GM23338 (cell line): Measurements from ENCODE around the gene AZIN2. TPM values are rescaled to one million over a fixed set of nuclear protein-coding genes. Genes with fewer than 3 reads are reported as not detected.

Source experiments
- ATAC-seq: fragments of 200-7000 bp; cut with Tn5 transposase; 3 replicates; pipeline ENCODE4 v1.9.1; 2020
- DNase-seq: peaks from one replicate; pipeline ENCODE4 v3.0.0-alpha.2; 2015; ENCODE audit warnings: low spot score
- H2AFZ ChIP-seq: fragments of 200-600 bp; sonication (generic); 2 replicates; pipeline ENCODE4 v1.8.0; 2016; ENCODE audit warnings: antibody characterized with exemption, mild to moderate bottlenecking, moderate library complexity
- H3F3A ChIP-seq: fragments of 200-600 bp; sonication (generic); replicated peaks from 2 replicates; pipeline ENCODE4 v1.8.0; 2017; ENCODE audit warnings: antibody characterized with exemption, mixed run types, low read depth
- H3K27ac ChIP-seq: fragments of 200-600 bp; sonication (generic); 2 replicates; pipeline ENCODE4 v1.6.1; 2016; ENCODE audit warnings: low read depth
- H3K27me3 ChIP-seq: fragments of 200-600 bp; sonication (generic); 2 replicates; pipeline ENCODE4 v1.8.0; 2016; ENCODE audit warnings: mild to moderate bottlenecking, mixed run types, moderate library complexity; ENCODE audit not compliant: insufficient read depth
- H3K36me3 ChIP-seq: fragments of 200-600 bp; sonication (generic); 2 replicates; pipeline ENCODE4 v1.8.0; 2016; ENCODE audit warnings: mild to moderate bottlenecking; ENCODE audit not compliant: insufficient read depth
- H3K4me1 ChIP-seq: fragments of 200-600 bp; sonication (generic); 2 replicates; pipeline ENCODE4 v1.8.0; 2016; ENCODE audit warnings: mild to moderate bottlenecking, moderate library complexity; ENCODE audit not compliant: insufficient read depth
- H3K4me2 ChIP-seq: fragments of 200-600 bp; sonication (generic); 2 replicates; pipeline ENCODE4 v1.7.1; 2017; ENCODE audit warnings: mixed run types
- H3K4me3 ChIP-seq: fragments of 200-600 bp; sonication (generic); 2 replicates; pipeline ENCODE4 v1.6.1; 2016; ENCODE audit warnings: mixed run types
- H3K79me2 ChIP-seq: fragments of 200-600 bp; sonication (generic); replicated peaks from 2 replicates; pipeline ENCODE4 v1.8.0; 2017; ENCODE audit warnings: mild to moderate bottlenecking; ENCODE audit not compliant: insufficient read depth
- H3K9me2 ChIP-seq: fragments of 200-600 bp; sonication (generic); 2 replicates; pipeline ENCODE4 v1.8.0; 2017; ENCODE audit not compliant: insufficient read depth
- H4K20me1 ChIP-seq: fragments of 200-600 bp; sonication (generic); replicated peaks from 2 replicates; pipeline ENCODE4 v1.8.0; 2017; ENCODE audit warnings: mild to moderate bottlenecking; ENCODE audit not compliant: insufficient read depth
- H3K27ac Mint-ChIP-seq: 2 replicates; pipeline ENCODE4 v1.8.0; 2020; ENCODE audit warnings: inconsistent platforms, mild to moderate bottlenecking, moderate library complexity, mixed read lengths
- H3K27me3 Mint-ChIP-seq: 3 replicates; pipeline ENCODE4 v1.8.0; 2022; ENCODE audit warnings: low read depth, mild to moderate bottlenecking, moderate library complexity, mixed read lengths, inconsistent platforms; ENCODE audit not compliant: insufficient read depth, poor library complexity
- H3K36me3 Mint-ChIP-seq: 3 replicates; pipeline ENCODE4 v1.8.0; 2021; ENCODE audit warnings: low read depth, mild to moderate bottlenecking, inconsistent platforms, moderate library complexity, mixed read lengths
- H3K4me1 Mint-ChIP-seq: 3 replicates; pipeline ENCODE4 v1.8.0; 2020; ENCODE audit warnings: mild to moderate bottlenecking, inconsistent platforms, mixed read lengths
- H3K4me3 Mint-ChIP-seq: 3 replicates; pipeline ENCODE4 v1.8.0; 2021; ENCODE audit warnings: moderate library complexity, mild to moderate bottlenecking, inconsistent platforms, mixed read lengths
- H3K9me3 Mint-ChIP-seq: 3 replicates; pipeline ENCODE4 v1.8.0; 2020; ENCODE audit warnings: moderate library complexity, mild to moderate bottlenecking, inconsistent platforms, mixed read lengths
- CREB1 ChIP-seq: fragments of 250-450 bp; sonication (Bioruptor Pico); IDR thresholded peaks from 2 replicates; pipeline ENCODE4 v1.5.0; 2020; ENCODE audit warnings: low read depth, mild to moderate bottlenecking, moderate library complexity
- EZH2 ChIP-seq: fragments of 200-600 bp; sonication (generic); IDR thresholded peaks from one replicate; pipeline ENCODE4 v1.8.0; 2017; ENCODE audit warnings: antibody characterized with exemption, mild to moderate bottlenecking, low read depth; ENCODE audit not compliant: unreplicated experiment
- EZH2phosphoT487 ChIP-seq: fragments of 200-600 bp; sonication (generic); IDR thresholded peaks from one replicate; pipeline ENCODE4 v1.8.1; 2018; ENCODE audit warnings: antibody characterized with exemption; ENCODE audit not compliant: unreplicated experiment
- JUNB ChIP-seq: IDR thresholded peaks from one replicate; pipeline ENCODE4 v1.6.1; 2016; ENCODE audit warnings: antibody characterized with exemption; ENCODE audit not compliant: unreplicated experiment
- NANOG ChIP-seq: IDR thresholded peaks from 2 replicates; pipeline ENCODE4 v1.6.1; 2016; ENCODE audit warnings: antibody characterized with exemption, borderline replicate concordance
- POLR2AphosphoS5 ChIP-seq: IDR thresholded peaks from 2 replicates; pipeline ENCODE4 v1.6.1; 2016; ENCODE audit warnings: antibody characterized with exemption, low read depth
- STAT1 ChIP-seq: IDR thresholded peaks from one replicate; pipeline ENCODE4 v1.6.1; 2016; ENCODE audit warnings: antibody characterized with exemption; ENCODE audit not compliant: unreplicated experiment
- ZNF114 ChIP-seq: fragments of 250-450 bp; sonication (Bioruptor Pico); IDR thresholded peaks from 2 replicates; pipeline ENCODE4 v1.5.0; 2020; ENCODE audit warnings: mild to moderate bottlenecking, moderate library complexity
- ZNF331 ChIP-seq: fragments of 250-450 bp; sonication (Bioruptor Pico); IDR thresholded peaks from 2 replicates; pipeline ENCODE4 v1.5.0; 2020; ENCODE audit warnings: low read depth, mild to moderate bottlenecking, moderate library complexity
- polyA plus RNA-seq: library from polyadenylated mRNA; unstranded; fragments of >200 nt; fragmentation: Nextera tagmentation; extraction: Ambion mirVana; gene quantifications from 2 replicates; pipeline ENCODE4 v1.2.1, GENCODE V29; 2016
- total RNA-seq: library from RNA; depleted of rRNA; stranded (reverse); fragments of >200 nt; shearing (Covaris generic); gene quantifications from 2 replicates; pipeline ENCODE4 v1.2.3, GENCODE V29; 2014
- TF ChIP-seq, protein P1 (sequence below), 2 experiments: fragments of 200-600 bp in 1 of 2; sonication (generic) in 1 of 2; conservative IDR thresholded peaks; 2 replicates each; pipeline versions ENCODE4 v1.5.1 to v1.6.1; 2016 to 2017; ENCODE audit warnings: antibody characterized with exemption in 2 of 2, low read depth in 2 of 2, mild to moderate bottlenecking in 2 of 2, moderate library complexity in 1 of 2
- TF ChIP-seq, protein P2 (sequence below): IDR thresholded peaks from one replicate; pipeline ENCODE4 v1.6.1; 2018; ENCODE audit warnings: antibody characterized with exemption; ENCODE audit not compliant: unreplicated experiment
- TF ChIP-seq, protein P3 (sequence below): fragments of 250-450 bp; sonication (Bioruptor Pico); IDR thresholded peaks from 2 replicates; pipeline ENCODE4 v1.5.0; 2020; ENCODE audit warnings: mild to moderate bottlenecking, moderate library complexity
- TF ChIP-seq, protein P4 (sequence below): IDR thresholded peaks from 2 replicates; pipeline ENCODE4 v1.6.1; 2016; ENCODE audit warnings: antibody characterized with exemption

AZIN2 gene
- total and polyA plus RNA-seq, 2 experiments from 2014 or later: 0.37 to 1.2 TPM

DNA sequence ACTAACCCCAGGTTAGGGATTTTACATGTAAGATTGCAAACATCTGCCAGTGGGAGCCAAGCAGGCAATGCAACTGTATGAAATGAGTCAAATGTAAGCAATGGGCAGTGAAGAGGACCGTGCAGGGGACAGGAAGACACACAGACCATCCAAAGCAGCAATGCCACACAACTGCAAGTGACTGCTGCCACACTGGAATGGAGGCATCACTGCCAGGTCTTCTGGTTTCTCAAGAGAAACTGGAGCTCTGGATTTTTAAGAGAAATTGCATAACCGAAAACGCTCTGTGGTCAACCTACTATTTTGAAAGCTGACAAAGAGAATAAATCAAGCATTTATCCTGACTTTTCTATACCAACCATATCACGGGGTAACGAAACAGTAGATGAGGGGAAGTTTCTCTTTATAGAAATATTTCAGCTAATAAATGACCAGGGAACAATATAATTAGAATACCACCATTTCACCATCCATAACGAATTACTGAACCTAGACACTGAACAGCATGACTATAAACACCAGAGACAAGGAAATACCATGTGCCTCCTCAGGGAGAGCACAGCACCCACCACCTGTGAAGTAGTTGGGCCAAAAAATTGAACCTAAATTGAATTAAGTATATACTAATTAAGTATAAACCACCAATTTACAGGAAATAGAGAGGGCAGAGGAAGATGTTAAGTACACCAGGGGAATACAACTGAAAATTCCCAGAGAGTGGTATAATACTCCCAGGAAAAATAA lies 48.7 kb upstream of the AZIN2 start:
- Histone ChIP-seq H3K36me3 (no peaks in the 10 kb centered on the region), H3F3A (no peaks in the 10 kb centered on the region; the same call in 1 of the 2 replicates), H3K79me2 (peaks cover 92% of the 10 kb centered on the region), H3K4me1 (peaks cover 21% of the 10 kb centered on the region), H3K27ac (no peak overlapping the region; the same call in 1 of the 2 replicates), H3K9me2 (no peaks in the 10 kb centered on the region; the same call in 1 of the 2 replicates), H2AFZ (no peak overlapping the region), H4K20me1 (peaks cover 77% of the 10 kb centered on the region), H3K4me3 (no peak overlapping the region), H3K27me3 (peaks cover 2% of the 10 kb centered on the region), H3K4me2 (no peak overlapping the region)
- no peak overlapping the region for H3K27ac Mint-ChIP-seq
- H3K4me3 Mint-ChIP-seq: no peak overlapping the region; the same call in 2 of the 3 replicates
- peaks cover 6% of the 10 kb centered on the region for H3K9me3 Mint-ChIP-seq
- H3K27me3 Mint-ChIP-seq: peaks cover 6% of the 10 kb centered on the region
- TF ChIP-seq STAT1: no peak
- TF ChIP-seq EZH2phosphoT487: no peak
- no peak for TF ChIP-seq CREB1 (CRISPR knock-in tag)
- no peak for TF ChIP-seq JUNB
- TF ChIP-seq EZH2: no peak
- no peak for TF ChIP-seq NANOG
- TF ChIP-seq, protein P1, sequence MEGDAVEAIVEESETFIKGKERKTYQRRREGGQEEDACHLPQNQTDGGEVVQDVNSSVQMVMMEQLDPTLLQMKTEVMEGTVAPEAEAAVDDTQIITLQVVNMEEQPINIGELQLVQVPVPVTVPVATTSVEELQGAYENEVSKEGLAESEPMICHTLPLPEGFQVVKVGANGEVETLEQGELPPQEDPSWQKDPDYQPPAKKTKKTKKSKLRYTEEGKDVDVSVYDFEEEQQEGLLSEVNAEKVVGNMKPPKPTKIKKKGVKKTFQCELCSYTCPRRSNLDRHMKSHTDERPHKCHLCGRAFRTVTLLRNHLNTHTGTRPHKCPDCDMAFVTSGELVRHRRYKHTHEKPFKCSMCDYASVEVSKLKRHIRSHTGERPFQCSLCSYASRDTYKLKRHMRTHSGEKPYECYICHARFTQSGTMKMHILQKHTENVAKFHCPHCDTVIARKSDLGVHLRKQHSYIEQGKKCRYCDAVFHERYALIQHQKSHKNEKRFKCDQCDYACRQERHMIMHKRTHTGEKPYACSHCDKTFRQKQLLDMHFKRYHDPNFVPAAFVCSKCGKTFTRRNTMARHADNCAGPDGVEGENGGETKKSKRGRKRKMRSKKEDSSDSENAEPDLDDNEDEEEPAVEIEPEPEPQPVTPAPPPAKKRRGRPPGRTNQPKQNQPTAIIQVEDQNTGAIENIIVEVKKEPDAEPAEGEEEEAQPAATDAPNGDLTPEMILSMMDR (conservative IDR thresholded peaks at IDR 0.05; ENCODE audit: low read depth in 2 of 2): no peak
- no peak for TF ChIP-seq POLR2AphosphoS5
- TF ChIP-seq, protein P2, sequence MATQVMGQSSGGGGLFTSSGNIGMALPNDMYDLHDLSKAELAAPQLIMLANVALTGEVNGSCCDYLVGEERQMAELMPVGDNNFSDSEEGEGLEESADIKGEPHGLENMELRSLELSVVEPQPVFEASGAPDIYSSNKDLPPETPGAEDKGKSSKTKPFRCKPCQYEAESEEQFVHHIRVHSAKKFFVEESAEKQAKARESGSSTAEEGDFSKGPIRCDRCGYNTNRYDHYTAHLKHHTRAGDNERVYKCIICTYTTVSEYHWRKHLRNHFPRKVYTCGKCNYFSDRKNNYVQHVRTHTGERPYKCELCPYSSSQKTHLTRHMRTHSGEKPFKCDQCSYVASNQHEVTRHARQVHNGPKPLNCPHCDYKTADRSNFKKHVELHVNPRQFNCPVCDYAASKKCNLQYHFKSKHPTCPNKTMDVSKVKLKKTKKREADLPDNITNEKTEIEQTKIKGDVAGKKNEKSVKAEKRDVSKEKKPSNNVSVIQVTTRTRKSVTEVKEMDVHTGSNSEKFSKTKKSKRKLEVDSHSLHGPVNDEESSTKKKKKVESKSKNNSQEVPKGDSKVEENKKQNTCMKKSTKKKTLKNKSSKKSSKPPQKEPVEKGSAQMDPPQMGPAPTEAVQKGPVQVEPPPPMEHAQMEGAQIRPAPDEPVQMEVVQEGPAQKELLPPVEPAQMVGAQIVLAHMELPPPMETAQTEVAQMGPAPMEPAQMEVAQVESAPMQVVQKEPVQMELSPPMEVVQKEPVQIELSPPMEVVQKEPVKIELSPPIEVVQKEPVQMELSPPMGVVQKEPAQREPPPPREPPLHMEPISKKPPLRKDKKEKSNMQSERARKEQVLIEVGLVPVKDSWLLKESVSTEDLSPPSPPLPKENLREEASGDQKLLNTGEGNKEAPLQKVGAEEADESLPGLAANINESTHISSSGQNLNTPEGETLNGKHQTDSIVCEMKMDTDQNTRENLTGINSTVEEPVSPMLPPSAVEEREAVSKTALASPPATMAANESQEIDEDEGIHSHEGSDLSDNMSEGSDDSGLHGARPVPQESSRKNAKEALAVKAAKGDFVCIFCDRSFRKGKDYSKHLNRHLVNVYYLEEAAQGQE: no peak
- no peak for TF ChIP-seq ZNF331 (CRISPR knock-in tag)
- TF ChIP-seq ZNF114: no peak
- TF ChIP-seq, protein P3, sequence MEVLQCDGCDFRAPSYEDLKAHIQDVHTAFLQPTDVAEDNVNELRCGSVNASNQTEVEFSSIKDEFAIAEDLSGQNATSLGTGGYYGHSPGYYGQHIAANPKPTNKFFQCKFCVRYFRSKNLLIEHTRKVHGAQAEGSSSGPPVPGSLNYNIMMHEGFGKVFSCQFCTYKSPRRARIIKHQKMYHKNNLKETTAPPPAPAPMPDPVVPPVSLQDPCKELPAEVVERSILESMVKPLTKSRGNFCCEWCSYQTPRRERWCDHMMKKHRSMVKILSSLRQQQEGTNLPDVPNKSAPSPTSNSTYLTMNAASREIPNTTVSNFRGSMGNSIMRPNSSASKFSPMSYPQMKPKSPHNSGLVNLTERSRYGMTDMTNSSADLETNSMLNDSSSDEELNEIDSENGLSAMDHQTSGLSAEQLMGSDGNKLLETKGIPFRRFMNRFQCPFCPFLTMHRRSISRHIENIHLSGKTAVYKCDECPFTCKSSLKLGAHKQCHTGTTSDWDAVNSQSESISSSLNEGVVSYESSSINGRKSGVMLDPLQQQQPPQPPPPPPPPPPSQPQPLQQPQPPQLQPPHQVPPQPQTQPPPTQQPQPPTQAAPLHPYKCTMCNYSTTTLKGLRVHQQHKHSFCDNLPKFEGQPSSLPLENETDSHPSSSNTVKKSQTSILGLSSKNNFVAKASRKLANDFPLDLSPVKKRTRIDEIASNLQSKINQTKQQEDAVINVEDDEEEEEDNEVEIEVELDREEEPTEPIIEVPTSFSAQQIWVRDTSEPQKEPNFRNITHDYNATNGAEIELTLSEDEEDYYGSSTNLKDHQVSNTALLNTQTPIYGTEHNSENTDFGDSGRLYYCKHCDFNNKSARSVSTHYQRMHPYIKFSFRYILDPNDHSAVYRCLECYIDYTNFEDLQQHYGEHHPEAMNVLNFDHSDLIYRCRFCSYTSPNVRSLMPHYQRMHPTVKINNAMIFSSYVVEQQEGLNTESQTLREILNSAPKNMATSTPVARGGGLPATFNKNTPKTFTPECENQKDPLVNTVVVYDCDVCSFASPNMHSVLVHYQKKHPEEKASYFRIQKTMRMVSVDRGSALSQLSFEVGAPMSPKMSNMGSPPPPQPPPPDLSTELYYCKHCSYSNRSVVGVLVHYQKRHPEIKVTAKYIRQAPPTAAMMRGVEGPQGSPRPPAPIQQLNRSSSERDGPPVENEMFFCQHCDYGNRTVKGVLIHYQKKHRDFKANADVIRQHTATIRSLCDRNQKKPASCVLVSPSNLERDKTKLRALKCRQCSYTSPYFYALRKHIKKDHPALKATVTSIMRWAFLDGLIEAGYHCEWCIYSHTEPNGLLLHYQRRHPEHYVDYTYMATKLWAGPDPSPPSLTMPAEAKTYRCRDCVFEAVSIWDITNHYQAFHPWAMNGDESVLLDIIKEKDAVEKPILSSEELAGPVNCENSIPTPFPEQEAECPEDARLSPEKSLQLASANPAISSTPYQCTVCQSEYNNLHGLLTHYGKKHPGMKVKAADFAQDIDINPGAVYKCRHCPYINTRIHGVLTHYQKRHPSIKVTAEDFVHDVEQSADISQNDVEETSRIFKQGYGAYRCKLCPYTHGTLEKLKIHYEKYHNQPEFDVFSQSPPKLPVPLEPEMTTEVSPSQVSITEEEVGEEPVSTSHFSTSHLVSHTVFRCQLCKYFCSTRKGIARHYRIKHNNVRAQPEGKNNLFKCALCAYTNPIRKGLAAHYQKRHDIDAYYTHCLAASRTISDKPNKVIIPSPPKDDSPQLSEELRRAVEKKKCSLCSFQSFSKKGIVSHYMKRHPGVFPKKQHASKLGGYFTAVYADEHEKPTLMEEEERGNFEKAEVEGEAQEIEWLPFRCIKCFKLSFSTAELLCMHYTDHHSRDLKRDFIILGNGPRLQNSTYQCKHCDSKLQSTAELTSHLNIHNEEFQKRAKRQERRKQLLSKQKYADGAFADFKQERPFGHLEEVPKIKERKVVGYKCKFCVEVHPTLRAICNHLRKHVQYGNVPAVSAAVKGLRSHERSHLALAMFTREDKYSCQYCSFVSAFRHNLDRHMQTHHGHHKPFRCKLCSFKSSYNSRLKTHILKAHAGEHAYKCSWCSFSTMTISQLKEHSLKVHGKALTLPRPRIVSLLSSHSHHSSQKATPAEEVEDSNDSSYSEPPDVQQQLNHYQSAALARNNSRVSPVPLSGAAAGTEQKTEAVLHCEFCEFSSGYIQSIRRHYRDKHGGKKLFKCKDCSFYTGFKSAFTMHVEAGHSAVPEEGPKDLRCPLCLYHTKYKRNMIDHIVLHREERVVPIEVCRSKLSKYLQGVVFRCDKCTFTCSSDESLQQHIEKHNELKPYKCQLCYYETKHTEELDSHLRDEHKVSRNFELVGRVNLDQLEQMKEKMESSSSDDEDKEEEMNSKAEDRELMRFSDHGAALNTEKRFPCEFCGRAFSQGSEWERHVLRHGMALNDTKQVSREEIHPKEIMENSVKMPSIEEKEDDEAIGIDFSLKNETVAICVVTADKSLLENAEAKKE (CRISPR knock-in tag): no peak
- TF ChIP-seq, protein P4, sequence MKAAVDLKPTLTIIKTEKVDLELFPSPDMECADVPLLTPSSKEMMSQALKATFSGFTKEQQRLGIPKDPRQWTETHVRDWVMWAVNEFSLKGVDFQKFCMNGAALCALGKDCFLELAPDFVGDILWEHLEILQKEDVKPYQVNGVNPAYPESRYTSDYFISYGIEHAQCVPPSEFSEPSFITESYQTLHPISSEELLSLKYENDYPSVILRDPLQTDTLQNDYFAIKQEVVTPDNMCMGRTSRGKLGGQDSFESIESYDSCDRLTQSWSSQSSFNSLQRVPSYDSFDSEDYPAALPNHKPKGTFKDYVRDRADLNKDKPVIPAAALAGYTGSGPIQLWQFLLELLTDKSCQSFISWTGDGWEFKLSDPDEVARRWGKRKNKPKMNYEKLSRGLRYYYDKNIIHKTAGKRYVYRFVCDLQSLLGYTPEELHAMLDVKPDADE: no peak
- DNase-seq: no peak
- H3K4me1 Mint-ChIP-seq: peaks cover 23% of the 10 kb centered on the region
- peaks cover 22% of the 10 kb centered on the region for H3K36me3 Mint-ChIP-seq
- ATAC-seq: no peak
